Kidney glomerular epithelial cell (primary cell): ENCODE data around the gene PSMD4.
A peak's percentile ranks its signal among the peaks of the same experiment; 100 is the strongest.
"Not testable (repeated sequence)": the region's sequence is repeated elsewhere in the genome, so short reads cannot be mapped to it uniquely, and the experiment has no call there.

Source experiments
- DNase-seq: peaks from one replicate; lab custom pipeline; 2025; lab: John Stamatoyannopoulos, UW

The PSMD4 gene

DNA sequence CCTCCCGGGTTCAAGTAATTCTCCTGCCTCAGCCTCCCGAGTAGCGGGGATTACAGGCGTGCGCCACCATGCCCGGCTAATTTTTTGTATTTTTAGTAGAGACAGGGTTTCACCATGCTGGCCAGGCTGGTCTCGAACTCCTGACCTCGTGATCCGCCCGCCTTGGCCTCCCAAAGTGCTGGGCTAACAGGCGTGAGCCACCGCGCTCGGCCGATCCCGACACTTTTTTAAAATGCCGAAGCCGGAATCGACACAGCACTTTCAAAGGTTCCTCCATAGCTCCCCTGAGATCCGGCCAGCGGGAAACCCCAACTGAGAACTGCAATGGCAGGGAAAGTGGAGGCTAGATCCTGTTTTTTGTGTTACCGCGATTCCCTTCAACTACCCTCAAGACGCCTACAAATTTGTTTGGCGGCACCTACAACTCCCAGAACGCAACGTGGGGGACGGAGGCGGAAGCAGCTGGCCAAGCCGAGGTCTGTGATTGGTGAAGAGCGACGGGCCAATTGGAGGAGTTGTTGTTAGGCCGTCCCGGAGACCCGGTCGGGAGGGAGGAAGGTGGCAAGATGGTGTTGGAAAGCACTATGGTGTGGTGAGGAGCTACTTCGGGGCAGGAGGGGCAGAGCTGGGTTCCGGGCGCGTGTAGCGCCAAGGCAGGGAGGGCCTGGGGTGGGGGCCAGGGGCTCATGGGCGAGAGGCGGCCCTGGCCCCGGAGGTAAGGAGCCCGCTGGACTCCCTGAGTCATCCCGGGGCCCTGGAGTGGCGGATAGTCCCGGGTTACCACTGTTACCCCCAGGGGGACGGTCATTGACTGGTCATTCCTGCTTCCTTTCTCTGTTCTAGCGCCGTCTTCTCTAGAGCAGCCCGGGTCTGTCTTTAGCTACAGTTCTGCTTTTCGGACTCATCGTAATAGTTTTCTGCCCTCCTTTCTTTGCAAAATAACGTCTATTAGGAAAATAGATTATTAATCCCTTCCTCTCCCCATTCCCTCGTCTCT, at the start of gene PSMD4:
TSS of gene PSMD4 (plus strand) at position 518 of the 997 bp plus-strand sequence. CDS start at position 567, 49 bp downstream.
- DNase-seq, result peak; percentile 90

DNA sequence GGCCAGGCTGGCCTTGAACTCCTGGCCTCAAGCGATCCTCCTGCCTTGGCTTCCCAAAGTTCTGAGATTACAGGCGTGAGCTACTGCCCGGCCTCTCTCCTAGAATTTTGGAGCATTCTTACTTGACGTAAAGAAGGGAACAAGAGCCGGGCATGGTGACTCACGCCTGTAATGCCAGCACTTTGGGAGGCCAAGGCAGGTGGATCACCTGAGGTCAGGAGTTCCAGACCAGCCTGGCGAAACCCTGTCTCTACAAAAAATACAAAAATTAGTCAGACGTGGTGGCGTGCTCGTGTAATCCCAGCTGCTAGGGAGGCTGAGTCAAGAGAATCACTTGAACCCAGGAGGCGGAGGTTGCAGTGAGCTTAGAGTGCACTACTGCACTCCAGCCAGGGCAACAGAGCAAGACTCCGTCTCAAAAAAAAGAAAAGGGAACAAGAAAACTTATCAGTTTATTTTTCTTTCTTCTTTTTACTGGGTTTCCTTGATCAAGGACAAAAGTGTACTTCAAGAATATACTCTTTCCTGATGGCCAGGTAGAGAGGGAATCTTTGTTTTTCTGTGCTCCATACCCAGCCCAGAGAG, 49.1 kb upstream of the PSMD4 start:
- not testable (repeated sequence) for DNase-seq

DNA sequence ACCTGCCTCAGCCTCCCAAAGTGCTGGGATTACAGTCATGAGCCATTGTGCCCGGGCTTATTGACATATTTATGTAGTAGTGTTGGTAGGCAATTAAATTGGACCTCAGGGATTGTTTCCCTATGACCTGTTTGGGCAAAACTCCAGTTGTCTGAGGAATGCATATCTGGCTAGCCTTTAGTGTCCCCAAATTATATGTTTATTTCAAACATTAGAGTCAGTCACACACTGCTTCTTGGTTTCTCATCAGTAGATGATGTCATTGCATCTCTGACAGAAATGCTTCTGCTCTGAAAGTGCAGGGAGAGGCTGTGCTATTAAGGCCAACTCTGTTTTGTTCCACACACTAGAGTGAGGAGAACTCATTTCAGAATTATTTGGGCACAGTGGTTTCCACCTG, 43.7 kb upstream of the PSMD4 start:
- no peak for DNase-seq

DNA sequence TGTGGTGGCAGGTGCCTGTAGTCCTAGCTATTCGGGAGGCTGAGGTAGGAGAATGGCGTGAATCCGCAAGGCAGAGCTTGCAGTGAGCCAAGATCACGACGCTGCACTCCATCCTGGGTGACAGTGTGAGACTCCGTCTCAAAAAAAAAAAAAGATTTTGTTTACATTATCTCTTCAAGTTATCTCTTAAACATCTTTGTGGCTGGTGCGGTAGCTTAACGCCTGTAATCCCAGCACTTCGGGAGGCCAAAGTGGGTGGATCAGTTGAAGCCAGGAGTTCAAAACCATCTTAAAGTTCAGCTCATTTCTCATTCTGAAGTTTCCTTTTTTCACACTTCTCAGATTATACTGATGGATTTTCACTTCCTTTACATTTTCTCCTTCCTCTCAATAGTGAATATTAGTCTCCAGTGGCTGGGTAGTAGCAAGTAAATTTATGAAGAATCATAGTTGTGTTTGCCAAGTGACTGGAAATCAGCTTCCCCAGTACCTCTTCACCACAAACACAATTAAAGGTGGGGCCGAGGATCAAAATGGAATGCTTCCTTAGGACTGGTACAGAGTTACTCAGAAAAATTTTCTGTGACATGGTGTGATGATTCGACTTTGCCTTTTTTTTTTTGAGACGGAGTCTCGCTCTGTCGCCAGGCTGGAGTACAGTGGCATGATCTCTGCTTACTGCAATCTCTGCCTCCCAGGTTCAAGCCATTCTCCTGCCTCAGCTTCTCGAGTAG, 42.4 kb upstream of the PSMD4 start:
- no peak for DNase-seq

DNA sequence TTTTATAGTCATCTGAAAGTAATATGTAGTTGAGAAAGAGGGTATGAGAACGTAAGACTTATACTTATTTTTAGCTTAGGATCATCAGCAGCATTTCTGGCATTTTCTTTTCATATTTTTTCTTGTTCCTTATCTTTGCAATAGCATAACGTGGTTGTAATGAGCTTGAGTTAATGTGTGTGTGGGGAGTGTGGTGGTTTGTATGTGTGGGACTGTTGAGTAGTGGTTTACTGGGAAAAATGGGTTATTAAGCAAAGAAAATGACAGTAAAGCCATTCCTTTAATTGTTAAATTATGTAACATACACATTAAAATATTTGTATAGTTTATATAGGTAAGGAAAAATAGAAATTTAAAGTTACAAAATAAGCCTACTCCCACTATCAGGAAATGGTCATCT, 41.0 kb upstream of the PSMD4 start:
- DNase-seq, result no peak

DNA sequence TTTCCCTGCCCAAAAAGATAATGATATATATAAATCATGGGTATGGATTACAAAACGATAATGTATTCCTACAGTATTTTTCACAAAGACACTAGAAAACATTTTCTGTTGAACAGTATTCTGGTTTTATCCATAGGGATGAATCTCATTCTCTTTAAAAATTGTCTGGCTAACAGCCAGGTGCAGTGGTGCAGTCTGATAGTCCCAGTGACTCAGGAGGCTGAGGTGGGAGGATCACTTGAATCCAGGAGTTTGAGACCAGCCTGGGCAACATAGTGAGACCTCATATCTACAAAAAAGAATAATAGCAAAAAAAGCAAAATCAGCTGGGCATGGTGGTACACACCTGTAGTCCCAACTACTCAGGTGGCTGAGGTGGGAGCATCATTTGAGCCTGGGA, 32.9 kb upstream of the PSMD4 start:
- DNase-seq, result no peak

DNA sequence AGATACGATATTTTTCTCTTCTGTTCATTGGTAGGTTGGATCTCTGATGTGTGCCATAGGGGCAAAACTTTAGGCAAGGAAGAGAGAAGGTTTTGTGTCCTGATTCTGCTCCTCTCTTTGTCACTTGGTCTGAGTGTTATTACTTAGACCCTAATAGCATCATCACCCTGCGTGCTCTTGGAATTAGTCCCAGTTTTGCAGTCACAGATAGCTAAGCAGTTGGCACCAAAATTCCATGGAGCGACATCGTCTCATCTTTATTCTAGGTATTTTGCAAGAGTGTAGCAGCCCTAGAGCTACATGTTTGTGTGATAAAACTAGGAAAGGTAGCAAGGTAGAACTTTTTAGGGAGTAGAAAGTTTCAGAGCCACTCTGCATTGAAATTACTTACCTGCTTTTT, 32.4 kb upstream of the PSMD4 start:
- DNase-seq, result no peak

DNA sequence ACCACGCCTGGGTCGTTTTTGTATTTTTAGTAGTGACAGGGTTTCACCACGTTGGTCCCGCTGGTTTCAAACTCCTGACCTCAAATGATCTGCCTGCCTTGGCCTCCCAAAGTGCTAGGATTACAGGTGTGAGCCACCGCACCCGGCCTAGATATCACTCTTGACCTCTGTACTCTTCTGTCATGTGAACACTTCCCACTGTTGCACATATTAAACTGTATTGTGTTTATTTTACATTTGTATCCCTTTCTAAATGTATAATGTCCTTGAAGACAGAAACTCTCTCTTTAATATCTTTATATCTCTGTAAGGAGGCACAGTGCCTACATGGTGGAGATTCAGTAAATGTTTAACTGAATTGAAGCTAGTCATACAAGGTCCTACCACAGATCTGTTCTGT, 19.3 kb upstream of the PSMD4 start:
- DNase-seq, result no peak

DNA sequence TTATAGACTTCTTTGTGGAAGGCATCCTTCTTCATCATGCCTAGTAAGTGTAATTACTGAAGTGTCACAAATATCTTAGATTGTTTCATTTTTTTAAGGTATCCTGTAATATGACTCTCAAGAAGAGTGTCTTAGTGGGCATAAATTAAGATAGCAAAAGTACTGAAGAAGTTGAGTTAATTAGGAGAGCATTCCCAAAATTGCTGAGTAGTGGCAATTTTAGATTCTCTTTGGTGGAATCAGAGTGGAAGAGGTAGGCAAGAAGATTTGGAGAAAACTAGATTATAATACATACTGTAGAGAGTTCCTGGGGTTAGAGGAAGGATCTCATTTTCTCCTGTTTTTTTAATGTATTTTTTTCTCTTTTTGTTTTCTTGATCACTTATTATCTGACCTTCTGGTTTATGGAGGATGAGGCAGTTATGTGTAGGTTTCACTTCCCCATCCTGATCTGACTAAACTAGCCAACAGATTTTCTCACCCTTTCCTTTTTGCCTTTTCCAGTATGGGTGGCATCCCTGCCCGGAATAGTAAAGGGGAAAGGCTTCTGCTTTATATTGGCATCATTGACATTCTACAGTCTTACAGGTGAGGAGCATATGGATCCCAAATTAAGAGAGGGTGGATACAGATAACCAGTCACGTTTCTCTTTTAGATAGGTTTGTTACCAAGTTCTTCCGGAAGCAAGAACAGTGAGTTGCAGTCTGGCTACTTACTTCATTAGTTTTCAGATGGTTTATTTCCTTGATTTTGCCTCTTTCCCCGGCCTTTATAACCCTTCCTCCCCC, 16.7 kb upstream of the PSMD4 start:
- DNase-seq, result no peak

DNA sequence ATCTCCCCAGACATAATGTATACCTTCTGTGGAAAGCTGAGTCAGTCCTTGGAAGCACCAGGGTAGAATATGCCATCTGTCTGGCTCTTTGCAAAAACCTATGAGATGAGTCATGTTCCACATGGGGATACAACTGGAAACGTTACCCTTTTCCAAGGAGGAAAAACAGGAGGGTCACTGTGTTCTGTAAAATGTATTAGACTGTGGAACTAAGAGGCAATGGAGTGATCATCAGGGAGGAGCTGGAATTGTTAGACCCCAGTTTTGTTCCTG, 16.1 kb upstream of the PSMD4 start:
- peak; percentile 24 for DNase-seq

DNA sequence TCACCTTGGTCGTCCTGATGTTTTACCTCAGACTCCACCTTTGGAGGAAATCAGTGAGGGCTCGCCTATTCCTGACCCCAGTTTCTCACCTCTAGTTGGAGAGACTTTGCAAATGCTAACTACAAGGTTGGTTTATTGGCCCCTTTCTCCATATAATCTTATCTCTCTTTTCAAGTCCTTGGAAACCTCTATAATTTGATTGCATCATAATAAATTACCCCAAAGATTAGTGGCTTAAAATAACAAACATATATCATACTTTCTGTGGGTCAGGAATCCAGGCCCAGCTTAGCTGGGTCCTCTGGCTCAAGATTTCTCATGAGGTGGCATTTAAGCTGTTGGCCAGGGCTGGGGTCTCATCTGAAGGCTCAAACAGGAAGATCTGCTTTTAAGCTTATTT, 12.1 kb upstream of the PSMD4 start:
- no peak for DNase-seq

DNA sequence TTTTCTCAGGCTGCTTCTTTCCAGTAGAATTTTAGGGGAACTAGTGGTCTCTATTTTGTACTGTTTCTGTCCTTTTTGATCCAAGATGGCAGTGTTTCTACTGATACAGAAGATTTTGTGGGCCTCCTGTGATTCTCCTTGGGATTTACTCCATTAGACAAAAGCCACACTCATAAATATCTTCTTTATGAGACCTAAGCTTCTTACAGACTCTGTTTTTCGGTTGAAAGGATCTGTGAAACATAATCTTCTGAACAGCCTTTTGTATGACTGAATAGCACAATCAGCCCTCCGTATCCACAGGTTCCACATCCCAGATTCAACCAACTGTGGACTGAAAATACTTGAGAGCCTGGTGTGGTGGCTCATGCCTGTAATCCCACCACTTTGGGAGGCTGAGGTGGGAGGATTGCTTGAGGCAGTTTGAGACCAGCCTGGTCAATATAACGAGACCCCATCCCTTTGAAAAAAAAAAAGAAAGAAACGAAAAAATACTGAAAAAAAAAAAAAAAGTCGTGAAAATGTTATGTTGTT, 10.8 kb upstream of the PSMD4 start:
- DNase-seq, result no peak

DNA sequence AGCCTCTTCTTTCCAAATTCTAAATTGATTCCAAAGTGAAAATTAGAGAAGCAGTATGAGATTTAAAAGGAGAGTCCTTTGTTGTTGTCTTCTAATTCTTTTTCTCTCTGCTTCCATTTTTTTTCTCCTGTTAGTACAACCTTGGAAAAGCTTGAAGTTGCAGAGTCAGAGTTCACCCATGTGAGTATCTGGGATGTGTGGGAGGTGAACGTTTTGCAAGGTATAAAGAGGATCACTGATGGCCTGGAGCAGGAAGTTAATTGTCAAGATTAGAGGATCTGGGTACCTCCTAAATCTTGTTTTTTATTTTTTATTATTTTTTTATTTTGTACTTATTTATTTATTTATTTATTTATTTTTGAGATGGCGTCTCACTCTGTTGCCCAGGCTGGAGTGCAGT, 7.7 kb upstream of the PSMD4 start:
- DNase-seq, result no peak

DNA sequence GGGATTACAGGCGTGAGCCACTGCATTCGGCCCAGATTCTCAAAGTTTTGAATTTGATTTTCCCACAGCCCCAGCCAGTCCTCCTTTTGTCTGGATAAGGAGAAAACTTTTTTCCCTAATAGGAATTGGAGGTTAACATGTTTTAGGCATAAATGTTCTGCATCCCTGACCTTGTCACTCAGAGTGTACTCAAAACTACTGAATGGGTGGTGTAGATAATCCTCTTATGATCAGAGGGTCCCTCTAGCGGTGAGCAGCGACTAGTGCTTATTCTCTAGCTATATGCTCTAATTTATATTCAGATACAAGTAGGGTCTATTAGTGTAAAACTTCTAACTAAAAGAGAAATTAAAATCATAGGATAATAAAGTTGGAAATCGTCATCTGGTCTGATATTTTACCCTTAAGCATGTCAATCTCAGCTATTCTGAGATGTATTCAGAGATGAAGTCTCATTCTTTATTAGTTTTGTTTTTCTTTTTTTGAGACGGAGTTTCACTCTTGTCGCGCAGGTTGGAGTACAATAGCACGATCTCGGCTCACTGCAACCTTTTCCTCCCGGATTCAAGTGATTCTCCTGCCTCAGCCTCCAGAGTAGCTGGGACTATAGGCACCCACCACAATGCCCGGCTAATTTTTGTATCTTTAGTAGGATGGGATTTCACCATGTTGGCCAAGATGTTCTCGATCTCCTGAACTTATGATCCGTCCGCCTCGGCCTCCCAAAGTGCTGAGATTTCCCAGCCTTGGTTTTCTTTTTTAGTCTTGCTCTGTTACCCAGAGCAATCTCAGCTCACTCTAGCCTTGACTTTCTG, 2.7 kb upstream of the PSMD4 start:
- DNase-seq, result peak; percentile 71

DNA sequence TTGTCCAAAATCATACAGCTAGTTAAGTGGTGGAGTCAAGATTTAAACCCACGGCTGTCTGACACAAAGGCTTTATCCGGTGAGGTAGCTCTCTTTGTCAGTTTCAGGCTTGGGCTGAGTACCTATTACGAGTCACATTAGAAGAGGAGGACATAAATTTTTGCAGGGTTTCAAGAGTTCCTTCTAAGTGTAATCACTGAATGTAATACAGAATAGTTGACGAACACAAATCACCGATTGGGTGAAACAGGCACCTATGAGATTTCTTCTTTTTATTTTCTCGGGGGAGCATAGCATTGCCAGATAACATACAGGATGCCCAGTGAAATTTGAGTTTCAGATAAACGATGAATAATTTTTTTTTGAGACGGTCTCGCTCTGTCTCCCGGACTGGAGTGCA, 847 bp downstream of the PSMD4 start:
- DNase-seq, result peak; percentile 13

DNA sequence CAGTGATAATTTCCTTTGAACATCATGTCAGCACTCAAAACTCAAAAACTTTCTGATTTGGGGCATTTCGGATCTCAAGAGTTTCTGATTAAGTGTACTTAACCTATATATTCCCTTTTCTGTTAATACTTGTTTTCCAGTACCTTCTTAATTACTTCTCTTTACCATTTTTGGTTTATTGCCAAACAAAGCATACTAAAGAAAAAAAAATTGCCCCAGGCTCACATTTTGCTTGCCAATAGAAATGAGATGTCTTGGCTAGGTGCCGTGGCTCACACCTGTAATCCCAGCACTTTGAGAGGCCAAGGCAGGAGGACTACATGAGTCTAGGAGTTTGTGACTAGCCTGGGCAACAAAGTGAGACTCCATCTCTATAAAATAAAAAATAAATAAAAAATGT, 4.8 kb downstream of the PSMD4 start:
- DNase-seq, result no peak

DNA sequence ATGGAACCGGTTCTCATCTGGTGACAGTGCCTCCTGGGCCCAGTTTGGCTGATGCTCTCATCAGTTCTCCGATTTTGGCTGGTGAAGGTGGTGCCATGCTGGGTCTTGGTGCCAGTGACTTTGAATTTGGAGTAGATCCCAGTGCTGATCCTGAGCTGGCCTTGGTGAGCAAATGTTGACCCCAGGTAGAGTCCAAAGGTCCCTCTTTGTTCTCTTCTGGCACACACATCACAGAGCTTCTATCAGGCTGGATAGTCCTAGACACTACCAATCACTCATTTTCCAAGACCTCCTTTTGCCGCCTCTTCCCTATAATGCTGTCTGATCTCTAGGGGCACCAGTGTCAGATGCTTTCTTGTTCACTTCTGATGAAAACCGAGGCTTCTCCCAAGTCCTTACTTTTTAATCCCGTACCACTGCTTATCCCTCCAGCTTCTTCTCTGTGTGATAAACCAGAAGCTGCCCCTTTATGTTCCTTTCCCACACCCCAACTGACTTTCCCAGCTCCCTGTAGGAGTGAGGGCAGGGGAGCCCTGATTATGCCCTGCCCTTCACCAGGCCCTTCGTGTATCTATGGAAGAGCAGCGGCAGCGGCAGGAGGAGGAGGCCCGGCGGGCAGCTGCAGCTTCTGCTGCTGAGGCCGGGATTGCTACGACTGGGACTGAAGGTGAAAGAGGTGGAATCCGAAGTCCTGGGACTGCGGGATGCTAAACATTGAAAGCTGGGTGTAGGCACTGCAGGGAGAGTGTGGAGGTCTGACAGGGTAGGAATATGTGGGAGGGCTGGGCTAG, 11.1 kb downstream of the PSMD4 start:
- DNase-seq, result no peak

DNA sequence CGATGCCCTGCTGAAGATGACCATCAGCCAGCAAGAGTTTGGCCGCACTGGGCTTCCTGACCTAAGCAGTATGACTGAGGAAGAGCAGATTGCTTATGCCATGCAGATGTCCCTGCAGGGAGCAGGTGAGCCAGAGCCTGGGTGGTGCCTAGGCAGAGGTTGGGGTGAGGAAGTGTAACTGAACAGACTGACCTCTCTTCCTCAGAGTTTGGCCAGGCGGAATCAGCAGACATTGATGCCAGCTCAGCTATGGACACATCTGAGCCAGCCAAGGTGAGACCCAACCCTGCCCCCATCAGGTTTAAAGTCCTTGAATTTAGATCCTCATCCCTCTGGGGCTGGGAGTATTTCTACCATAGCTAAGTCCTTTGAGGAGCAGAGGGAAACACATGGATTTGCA, 11.8 kb downstream of the PSMD4 start:
- no peak for DNase-seq

DNA sequence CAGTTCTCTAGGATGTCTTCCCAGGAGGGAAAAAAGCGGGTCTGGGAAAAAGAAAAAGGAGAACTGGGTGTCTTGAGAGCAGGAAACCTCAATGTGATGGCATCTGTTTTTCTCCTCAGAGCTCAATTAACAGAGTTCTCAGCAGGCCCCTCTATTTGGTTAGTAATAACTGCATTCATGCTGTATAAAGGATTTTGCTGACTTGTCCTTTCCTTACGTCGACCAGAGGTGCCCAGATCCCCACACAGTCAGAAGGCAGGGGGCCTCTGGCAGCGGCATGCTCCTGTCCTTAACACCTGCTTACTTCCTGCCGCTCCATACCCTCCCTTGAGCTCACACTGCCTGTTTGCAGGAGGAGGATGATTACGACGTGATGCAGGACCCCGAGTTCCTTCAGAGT, 12.3 kb downstream of the PSMD4 start:
- DNase-seq, result no peak

DNA sequence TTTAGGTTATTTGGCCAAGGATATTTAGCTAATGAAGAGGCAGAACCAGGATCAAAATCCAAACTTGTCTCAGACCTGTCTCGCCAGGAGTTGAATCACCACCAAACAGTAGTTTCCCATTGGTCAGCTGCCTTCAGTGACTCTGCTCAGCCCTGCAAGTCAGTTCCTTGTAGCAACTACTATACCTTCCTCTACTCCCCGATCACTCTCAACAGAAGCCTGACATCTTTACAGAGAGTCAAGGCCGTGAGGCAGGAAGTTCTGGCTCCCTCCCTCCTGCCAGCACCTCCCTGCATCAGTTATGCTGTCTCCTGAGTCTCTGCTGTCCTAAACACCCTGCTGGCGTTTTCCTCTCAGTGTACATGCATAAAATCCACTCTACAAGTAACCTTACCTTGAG, 13.2 kb downstream of the PSMD4 start:
- DNase-seq, result no peak
